NCI-H345 (cell line): Measurements from ENCODE around the gene C13orf46.

Source experiments
- DNase-seq: peaks from one replicate; lab custom pipeline; 2025; lab: John Stamatoyannopoulos, UW

The C13orf46 gene

DNA sequence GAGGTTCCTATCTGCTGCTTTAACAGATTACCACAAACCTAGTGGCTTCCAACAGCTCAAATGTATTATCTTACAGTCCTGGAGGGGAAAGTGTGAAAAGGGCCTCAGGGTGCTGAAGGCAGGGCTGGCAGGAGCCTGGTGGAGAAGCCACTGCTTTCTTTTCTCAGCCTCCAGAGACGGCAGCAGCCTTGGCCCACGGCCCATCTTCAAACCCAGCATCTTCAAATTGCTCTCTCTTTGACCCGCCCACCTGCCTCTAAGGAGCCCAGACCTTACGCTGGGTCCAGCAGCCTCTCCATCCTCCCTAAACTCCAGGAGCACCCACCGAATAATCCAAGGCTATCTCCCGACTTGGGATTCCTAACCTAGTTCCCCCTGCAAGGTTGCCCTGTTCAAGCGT is 35.6 kb downstream of the C13orf46 start:
- DNase-seq: peak; percentile 15

DNA sequence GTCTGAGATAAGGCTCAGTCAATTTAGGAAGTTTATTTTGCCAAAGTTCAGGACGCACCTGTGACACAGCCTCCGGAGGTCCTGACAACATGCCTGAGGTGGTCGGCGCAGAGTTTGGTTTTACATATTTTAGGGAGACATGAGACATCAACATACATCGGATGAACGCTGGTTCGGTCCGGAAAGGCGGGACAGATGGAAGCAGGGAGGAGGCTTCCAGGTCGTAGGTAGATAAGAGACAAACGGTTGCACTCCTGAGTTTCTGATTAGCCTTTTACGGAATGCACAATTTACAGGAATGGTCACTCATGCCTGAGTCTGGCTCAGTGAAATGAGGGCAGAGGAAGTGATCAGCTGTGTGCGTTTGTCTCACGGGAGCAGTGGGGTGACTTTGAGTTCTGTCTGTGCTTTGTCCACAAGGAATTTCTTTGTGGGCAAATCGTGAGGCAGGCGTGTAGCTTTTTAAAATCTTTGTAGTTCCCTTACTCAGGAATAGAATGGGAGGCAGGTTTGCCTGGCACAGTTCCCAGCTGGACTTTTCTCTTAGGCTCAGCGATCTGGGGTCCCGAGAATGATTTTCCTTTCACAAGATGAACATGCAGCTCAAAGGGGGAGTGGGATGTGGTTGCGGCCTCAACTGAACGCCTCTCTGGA is 36.2 kb downstream of the C13orf46 start:
- DNase-seq: peak; percentile 11

- no peak for DNase-seq
These were observed 36.8 kb downstream of the C13orf46 start for GRCh38 chr13:113937073-113937472.

DNA sequence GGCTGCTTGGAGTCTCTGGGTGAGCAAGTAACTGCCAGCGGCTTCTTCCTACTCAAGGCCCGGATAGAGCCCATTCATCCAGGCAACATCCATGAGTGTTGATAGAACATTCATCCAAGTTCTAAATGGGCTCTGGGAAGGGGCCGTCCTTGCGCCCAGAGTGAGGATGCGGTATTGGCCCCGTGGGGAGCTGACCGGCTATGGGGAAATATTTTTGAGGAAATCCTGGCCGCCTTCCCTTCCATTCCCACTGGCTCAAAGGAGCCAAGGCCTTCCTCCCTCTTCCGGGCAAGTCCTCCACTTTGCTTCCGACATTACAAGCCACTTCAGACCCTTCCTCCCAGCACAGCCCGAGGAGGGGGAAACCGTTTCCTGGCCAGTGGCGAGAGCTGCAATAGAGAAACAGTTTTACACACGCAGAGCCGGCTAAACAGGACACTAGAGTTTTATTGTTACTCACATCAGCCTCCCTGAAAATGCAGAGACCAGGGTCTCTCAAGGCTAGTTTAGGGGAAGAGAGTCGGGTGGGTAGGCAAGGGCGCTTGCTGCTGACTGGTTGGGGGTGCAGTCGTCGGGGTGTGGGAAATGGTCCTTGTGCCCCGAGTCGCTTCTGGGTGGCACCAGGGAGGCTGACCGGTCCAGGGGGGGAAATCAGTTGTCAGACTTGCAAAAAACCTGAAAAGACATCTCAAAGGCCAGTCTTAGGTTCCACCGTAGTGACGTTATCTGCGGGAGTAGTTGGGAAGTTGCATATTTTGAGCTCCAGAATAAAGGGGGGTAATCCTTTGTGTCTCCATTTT is 37.5 kb downstream of the C13orf46 start:
- DNase-seq: no peak

DNA sequence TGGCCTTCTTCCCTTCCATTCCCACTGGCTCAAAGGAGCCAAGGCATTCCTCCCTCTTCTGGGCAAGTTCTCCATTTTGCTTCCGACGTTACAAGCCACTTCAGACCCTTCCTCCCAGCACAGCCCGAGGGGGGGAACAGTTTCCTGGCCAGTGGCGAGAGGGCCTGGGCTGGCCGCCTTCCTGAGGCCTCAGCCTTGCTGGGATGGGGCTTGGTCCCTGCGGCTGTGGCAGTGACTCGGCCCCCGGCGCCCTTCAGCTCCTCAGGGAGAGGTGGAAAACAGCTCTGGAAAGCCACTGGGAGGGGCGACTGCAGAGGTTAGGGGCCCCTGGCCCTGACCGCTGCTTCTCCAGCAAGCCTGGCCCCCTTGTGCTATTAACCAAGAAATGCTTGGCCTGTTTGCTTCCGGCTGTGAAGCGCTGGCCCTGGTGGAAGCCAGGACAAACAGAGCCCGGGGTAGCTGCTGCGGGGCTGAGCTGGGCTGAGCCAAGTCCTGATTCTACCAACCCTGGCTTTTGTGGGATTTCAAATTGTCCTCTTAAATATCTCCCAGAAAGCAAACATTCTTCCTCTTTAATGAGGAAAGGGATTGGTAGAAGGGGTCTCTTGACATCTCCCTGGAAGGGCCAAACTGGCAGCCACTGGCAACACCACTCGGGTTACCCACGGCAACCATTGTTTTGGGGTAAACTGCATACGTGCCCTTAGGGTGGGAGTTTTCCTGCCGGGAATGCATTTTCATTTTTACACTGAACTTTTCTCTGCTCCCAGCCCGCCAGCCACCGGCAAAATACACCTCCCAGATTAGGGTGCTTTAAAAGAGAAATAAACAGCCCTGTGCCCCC is 38.7 kb downstream of the C13orf46 start:
- peak; percentile 49 for DNase-seq

DNA sequence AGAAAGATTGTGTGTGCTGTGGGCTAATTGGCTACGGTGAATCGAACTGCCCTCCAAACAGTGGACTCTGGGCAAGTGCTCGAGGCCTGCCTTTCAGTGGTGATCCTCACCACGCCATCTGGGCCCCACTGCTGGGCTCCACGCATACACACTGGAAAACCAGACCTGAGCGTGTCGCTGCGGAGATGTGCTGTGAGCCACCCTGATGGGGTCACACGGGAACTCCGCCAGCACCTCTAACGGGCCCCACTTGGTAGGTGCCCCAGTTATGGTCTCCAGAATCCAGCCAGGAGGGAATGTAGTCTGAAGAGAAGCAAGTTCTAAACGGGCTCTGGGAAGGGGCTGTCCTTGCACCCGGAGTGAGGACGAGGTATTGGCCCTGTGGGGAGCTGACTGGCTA is 39.3 kb downstream of the C13orf46 start:
- DNase-seq: no peak

DNA sequence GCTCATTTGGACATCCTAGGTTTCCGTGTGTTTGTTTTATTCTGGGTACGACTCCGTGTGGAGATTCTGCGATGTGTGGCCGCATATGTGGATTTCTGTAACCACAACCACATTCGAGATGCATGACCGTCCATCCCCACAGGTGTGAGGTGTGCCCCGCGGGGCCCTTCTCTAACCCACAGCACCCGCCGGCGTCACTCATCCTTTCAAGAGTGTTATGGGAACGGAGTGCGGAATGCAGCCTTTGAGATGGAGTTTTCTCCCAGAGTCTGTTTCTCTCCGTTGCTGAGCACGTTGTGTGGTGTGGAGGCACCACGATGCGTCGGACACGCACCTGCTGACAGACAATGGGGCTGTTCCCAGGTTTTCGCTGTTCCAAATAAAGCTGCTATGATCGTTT is 40.0 kb downstream of the C13orf46 start:
- DNase-seq: no peak

DNA sequence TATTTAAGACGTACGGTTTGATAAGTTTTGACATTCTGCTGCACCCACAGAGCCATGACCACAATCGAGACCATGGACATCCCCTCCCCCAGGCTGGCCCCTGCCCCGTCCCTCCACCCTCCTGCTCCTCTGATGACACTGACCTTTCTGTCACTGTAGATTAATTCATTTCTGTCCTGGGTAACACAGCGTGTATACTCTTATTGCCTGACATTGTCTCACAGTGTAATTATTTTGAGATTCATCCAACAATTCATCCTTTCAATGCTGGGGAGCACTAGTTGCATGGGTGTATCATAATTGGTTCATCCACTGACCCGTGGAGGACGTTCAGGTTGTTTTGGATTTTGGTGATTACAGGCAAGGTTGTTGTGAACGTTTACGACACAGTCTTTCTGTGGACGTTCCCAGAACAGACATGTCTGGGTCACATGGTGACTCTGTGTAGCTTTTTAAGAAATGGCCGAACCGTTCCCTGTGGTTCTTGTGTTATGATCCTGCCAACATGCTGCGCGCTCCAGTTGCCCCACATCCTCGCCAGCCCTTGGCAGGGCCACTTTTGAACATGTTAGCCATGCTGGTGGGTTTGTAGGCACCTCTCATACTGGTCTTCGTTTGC is 41.9 kb downstream of the C13orf46 start:
- no peak for DNase-seq

- no peak for DNase-seq
These were observed 42.9 kb downstream of the C13orf46 start for GRCh38 chr13:113930671-113931637.

DNA sequence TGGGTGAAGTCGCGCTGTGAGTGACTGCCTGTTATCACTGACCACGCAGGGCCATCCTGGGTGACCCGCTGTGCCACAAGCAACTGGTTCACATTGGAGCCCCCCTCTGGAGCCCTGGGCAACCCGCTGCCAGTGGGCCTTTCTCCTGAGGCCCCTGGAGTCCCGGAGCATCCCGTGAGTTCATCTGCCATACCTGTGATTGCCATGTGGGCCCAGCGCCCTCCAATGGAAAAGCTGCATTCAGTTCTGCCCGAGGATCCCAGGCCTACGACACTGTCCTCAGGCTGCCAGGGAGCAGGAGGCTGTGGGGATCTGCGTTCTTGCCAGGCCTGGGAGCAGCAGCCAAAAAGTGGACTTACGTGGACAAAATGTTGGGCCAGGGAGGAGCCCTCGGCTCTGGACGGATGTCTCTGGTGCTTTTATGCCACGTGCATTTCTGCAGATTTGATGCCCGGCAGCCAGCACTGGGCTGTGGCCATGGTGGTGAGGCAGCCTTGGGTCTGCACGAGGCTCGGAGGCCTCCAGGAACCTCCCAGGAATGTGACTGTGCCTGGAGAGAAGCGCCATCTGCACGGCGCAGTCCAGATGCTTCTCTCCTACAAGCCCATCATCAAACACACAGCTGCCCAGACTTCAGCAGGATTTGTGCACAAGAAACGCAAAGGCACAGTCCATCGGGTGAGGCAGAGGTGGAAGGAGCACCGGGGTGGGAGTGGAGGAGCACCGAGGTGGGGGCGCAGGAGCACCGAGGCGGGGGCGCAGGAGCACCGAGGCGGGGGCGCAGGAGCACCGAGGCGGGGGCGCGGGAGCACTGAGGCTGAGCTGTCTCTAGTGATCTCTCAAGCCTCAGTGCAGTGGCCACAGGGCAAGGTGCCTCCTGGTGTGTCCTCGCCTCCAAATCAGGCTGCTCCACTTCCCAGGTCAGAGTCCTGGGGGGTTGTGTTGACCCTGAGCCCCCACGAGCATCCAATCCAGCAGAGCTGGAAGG is 44.0 kb downstream of the C13orf46 start:
- DNase-seq: no peak

DNA sequence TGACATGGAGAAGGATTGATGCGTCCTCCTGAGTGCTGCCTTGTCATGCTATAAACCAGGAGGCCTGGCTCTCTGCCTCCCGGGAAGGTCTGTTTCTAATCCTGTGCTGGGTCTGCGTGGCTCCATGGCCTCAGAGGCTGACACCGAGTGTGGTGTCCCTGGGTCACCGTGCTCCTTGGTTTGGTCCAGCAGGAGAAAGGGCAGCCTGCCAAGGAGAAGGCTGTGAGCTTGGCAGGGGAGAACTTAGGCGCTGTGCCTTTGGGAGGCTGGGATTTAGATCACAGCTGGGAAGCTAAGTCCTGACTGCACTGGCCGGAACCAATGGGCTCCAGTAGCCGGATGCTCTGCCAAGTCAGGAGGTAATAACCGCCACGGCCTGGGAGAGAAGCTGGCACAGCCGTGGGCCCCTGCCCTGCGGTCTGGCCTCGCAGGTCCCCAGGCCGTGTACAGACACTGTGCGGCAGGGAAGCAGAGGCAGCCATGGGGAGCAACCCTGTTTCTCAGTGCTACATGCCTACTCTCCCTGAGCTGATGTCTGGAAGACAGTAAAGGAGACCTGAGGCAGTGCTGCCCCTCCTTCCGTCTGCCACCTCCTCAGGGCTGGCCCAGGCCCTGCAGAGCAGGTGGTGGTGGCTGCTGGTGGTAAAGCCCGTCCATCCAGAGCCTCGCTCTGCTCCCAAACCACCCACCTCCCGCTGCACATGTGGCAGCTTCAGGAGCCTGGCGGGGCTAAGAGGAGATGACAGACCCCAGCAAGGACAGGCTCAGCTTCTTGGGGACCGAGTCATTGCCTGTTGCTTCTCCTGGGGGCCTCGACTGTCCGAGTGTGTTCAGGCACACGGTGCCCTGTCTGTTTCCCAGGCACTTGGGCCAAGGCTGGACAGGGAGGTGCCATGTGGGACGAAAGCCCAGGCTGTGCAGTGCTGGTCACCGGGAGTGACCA is 44.9 kb downstream of the C13orf46 start:
- DNase-seq: no peak

DNA sequence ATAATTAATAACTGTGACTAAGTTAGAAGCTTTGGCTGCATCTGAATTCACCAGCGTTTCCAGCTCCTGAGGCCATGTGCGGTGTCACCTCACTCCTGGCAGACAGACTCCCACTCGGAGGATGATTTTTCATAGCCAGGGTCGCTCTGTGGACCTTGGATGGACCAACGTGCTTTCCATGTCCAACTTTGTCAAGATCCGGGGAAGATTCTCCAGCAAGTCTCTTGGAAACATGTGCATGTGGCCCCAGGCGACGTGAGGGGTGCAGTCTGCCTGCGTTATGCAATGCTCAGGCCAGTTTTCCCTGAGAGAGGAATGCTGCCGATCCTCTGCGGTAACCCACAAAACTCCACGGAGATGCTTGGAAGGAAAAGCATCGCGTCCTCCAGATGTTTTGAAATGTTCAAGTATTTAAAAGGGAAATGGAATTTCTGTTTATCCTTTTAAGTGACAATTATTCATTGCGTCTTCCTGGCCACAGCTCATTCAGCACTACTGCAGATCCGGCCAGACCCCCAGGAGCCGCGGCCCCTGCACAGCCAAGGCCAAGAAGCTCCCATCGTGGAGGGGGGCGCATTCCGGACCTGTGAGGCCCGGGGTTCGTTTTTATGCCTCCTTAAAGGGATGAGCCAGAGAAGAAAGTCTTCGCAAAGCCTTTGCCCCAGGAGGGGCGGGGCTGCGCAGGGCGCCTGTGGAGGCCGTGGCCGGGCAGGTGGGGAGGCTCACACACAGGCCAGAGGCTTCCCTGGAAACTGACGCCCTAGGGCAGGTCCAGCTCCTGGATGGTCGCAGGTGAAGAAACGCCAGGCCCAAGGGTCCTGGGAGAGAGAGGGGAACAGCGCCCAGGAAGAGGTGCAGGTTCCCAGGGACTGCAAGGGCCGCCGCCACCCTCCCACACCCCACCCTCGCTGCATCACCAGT is 46.0 kb downstream of the C13orf46 start:
- DNase-seq: no peak

DNA sequence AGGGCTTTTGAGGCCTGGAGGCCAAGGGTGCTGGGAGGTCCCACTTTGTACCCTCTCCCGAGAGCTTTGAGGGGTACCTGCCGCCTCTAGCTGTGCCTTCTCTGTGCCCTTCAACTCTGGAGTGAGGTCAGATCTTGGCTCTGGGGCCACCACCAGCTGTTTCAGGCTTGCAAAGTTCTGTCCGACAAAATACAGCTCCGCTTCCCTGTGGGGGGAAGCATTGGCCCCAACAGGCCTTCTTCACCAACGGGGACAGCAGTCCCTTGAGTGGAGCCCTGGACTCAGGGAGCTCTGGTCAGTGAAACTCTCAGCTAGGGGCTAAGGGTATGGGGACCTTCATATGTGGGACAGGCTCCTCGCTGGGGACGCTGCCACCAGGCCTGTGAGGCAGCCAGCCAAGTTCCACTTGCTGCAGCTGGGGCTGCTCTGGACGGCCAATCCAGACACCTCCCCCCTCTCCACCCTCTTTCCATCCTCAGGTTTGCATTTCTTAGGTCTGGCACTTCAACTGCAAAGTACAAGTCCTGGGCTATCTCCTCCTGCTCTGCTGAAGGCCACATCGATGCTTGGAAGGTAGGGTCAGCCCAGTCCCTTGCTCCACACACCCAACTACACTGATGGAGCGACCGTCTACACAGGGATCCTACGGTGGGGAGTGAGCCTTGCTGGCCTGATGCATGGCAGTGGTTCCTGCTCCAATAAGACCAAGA is 46.8 kb downstream of the C13orf46 start:
- DNase-seq: no peak

DNA sequence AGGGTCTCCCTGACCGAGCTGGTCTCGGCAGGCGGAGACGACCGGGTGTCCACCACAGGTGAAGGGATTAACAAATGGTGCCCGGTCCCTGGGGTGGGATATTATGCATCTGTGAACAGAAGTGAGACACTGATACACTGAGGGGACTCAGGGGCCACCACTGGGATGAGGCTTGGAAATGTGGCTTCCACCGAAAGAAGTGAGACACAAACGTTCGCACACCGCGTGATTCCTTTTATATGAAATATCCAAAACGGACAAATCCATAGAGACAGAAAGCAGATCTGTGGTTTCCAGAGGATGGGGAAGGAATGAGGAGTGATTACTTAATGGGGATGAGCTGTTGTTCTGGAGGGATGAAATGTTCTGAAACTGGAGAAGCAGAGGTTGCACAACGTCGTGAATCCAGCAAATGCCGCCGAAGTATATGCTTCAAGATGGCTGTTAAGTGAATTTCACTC is 47.5 kb downstream of the C13orf46 start:
- no peak for DNase-seq

DNA sequence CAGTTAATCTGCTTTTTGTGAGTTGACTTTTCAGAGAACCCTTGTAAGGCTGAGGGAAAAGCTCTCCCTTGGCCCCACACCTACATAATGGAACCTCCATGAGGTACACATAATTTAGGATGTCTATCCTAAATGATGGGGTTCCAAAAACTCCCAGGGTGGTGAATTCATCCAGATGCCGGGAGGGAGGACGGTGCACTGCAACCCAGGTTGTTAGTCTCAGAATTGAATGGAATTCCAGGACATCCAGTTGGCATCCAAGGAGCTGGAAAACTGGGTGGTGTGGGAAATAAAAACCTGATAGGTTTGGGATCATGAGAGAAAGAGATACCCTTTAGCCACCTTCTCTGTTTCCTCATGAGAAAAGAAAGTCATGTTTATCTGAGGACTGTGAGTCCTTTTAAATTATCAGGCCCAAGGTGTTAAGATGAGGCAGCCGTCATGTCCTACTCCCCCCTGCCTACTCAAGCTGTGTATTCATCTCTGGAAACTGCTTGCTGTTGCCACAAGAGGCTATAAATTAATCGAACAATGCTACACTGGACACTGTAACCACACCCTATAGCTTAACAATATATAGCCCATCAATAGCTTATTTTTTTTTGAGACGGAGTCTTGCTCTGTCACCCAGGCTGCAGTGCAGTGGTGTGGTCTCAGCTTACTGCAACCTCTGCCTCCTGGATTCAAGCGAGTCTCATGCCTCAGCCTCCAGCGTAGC is 49.5 kb downstream of the C13orf46 start:
- DNase-seq: no peak

DNA sequence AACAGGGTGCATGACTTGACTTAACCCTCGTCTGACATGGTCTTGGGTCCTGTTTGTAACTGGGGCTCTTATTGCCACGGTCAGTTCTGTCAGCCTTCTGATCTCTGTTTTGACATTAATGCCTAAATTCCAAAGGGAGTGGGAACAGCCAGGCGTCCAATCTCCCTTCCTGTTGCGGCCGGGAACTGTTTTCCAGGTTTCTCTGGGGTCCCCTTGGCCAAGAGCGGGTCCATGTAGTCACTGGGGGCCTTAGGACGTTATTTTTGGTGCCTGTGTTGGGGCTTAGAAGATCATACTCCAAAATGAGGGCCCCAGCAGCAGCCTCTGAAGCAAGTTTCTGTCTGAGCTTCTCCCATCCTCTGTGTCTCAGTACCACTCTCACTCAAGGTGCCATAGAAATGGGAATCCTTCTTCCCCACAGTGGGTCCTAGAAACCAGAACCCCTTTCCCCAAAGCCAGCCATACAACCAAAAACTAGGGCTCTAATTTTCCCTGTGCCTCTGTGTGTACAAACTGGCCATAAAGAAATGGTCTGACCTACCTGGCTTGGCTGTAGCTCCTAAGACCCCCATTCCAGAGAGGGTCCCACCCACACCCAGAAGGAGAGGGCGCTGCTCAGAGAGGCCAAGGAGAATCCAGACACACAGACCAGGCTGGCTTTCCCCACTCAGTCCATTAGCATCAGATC is 50.4 kb downstream of the C13orf46 start:
- DNase-seq: no peak
